GM23248 (cell line): ENCODE results near the gene SYNE2. TPM values are rescaled to one million over a fixed set of nuclear protein-coding genes. Genes with fewer than 3 reads are reported as not detected.

ENCODE experiments used
- DNase-seq: peaks from one replicate; pipeline ENCODE4 v3.0.0-alpha.2; 2015
- H2AFZ ChIP-seq: fragments of 200-600 bp; sonication (generic); 2 replicates; pipeline ENCODE4 v1.6.1; 2016; ENCODE audit warnings: antibody characterized with exemption
- H3F3A ChIP-seq: fragments of 200-600 bp; sonication (generic); 2 replicates; pipeline ENCODE4 v1.6.1; 2016; ENCODE audit warnings: mild to moderate bottlenecking, antibody characterized with exemption, mixed run types; ENCODE audit not compliant: insufficient read depth
- H3K27ac ChIP-seq: fragments of 200-600 bp; sonication (generic); 2 replicates; pipeline ENCODE4 v1.5.1; 2016; ENCODE audit warnings: mild to moderate bottlenecking
- H3K27me3 ChIP-seq: fragments of 200-600 bp; sonication (generic); replicated peaks from 2 replicates; pipeline ENCODE4 v1.6.1; 2016; ENCODE audit warnings: mild to moderate bottlenecking; ENCODE audit not compliant: insufficient read depth
- H3K36me3 ChIP-seq: fragments of 200-600 bp; sonication (generic); 2 replicates; pipeline ENCODE4 v1.6.1; 2016; ENCODE audit warnings: low read depth, mild to moderate bottlenecking
- H3K4me1 ChIP-seq: fragments of 200-600 bp; sonication (generic); 2 replicates; pipeline ENCODE4 v1.6.1; 2016; ENCODE audit warnings: mild to moderate bottlenecking; ENCODE audit not compliant: insufficient read depth
- H3K4me2 ChIP-seq: fragments of 200-600 bp; sonication (generic); one replicate; pipeline ENCODE4 v1.6.1; 2016; ENCODE audit warnings: mild to moderate bottlenecking; ENCODE audit not compliant: unreplicated experiment
- H3K4me3 ChIP-seq: fragments of 200-600 bp; sonication (generic); 2 replicates; pipeline ENCODE4 v1.5.1; 2016; ENCODE audit warnings: mild to moderate bottlenecking
- H3K79me2 ChIP-seq: fragments of 200-600 bp; sonication (generic); 2 replicates; pipeline ENCODE4 v1.6.1; 2016; ENCODE audit warnings: mild to moderate bottlenecking; ENCODE audit not compliant: insufficient read depth
- H3K9ac ChIP-seq: fragments of 200-600 bp; sonication (generic); 2 replicates; pipeline ENCODE4 v1.6.1; 2016; ENCODE audit warnings: mild to moderate bottlenecking
- H3K9me2 ChIP-seq: fragments of 200-600 bp; sonication (generic); 2 replicates; pipeline ENCODE4 v1.6.1; 2016; ENCODE audit warnings: mixed run types, mild to moderate bottlenecking, moderate library complexity; ENCODE audit not compliant: insufficient read depth
- H3K9me3 ChIP-seq: fragments of 200-600 bp; sonication (generic); one replicate; pipeline ENCODE4 v1.6.1; 2017; ENCODE audit warnings: low read depth
- H4K20me1 ChIP-seq: fragments of 200-600 bp; sonication (generic); 2 replicates; pipeline ENCODE4 v1.6.0; 2016; ENCODE audit not compliant: insufficient read depth
- EZH2 ChIP-seq: fragments of 200-600 bp; sonication (generic); IDR thresholded peaks from 2 replicates; pipeline ENCODE4 v1.6.1; 2018; ENCODE audit warnings: antibody characterized with exemption, mild to moderate bottlenecking; ENCODE audit not compliant: insufficient read depth, poor library complexity, severe bottlenecking
- EZH2phosphoT487 ChIP-seq: fragments of 200-600 bp; sonication (generic); IDR thresholded peaks from 2 replicates; pipeline ENCODE4 v1.6.1; 2018; ENCODE audit warnings: antibody characterized with exemption, moderate library complexity, mild to moderate bottlenecking, low read depth; ENCODE audit not compliant: insufficient read depth
- WGBS, 2 experiments: methylation state at CpG; one replicate each; pipeline ENCODE4 v1.1.6; 2015 to 2017; ENCODE audit warnings: low lambda C conversion rate in 2 of 2, low coverage in 1 of 2; ENCODE audit errors: missing lambda C conversion rate in 2 of 2; 5-methylcytosine and 5-hydroxymethylcytosine counted together
- in situ Hi-C: fragments of 300-500 bp; cut with MboI; formaldehyde crosslinking; loops from 2 replicates; pipeline ENCODE4 v1.15.0; 2020
- polyA plus RNA-seq: library from polyadenylated mRNA; unstranded; fragments of >200 nt; fragmentation: Nextera tagmentation; extraction: Ambion mirVana; gene quantifications from 2 replicates; pipeline ENCODE4 v1.2.1, GENCODE V29; 2016
- total RNA-seq: library from RNA; depleted of rRNA; stranded (reverse); fragments of >200 nt; shearing (Covaris generic); gene quantifications from 2 replicates; pipeline ENCODE4 v1.2.3, GENCODE V29; 2014

The SYNE2 gene
- total and polyA plus RNA-seq, 2 experiments from 2014 or later, result 2.8 to 4.4 TPM

GRCh38 chr14:63911404-63911803 is 58.6 kb downstream of the SYNE2 start:
- no peaks in the 10 kb centered on the region for H3K27me3 ChIP-seq

GRCh38 chr14:63912286-63912685 is 59.5 kb downstream of the SYNE2 start:
- Histone ChIP-seq H3K9me3 (no peaks in the 10 kb centered on the region), H3K4me1 (peaks cover 24% of the 10 kb centered on the region), H3K4me2 (no peak overlapping the region), H3K27me3 (no peaks in the 10 kb centered on the region), H3K79me2 (no peaks in the 10 kb centered on the region), H3F3A (no peaks in the 10 kb centered on the region), H4K20me1 (no peaks in the 10 kb centered on the region), H3K9ac (no peak overlapping the region), H3K36me3 (no peaks in the 10 kb centered on the region), H3K9me2 (no peaks in the 10 kb centered on the region), H2AFZ (no peak overlapping the region), H3K27ac (no peak overlapping the region), H3K4me3 (no peak overlapping the region)
- 78 to 83% methylated on average over 1 of the region's 1 CpG for WGBS, 2 experiments
- in situ Hi-C loops, result no loop called here
- TF ChIP-seq EZH2 (no peak), EZH2phosphoT487 (no peak)
- no peak for DNase-seq

More at GRCh38 chr14:63911404-63911803, 58.6 kb downstream of the SYNE2 start:
- TF ChIP-seq EZH2phosphoT487, result no peak
- TF ChIP-seq EZH2, result no peak
- H3K36me3 ChIP-seq, result no peaks in the 10 kb centered on the region
- H3K79me2 ChIP-seq, result no peaks in the 10 kb centered on the region
- 97 to 100% methylated on average over 1 of the region's 1 CpG for WGBS, 2 experiments
- in situ Hi-C loops, result no loop called here
- H2AFZ ChIP-seq, result no peak overlapping the region
- no peak overlapping the region for H3K27ac ChIP-seq
- no peak overlapping the region for H3K9ac ChIP-seq
- H3K9me3 ChIP-seq, result no peaks in the 10 kb centered on the region
- no peaks in the 10 kb centered on the region for H4K20me1 ChIP-seq
- peaks cover 24% of the 10 kb centered on the region for H3K4me1 ChIP-seq
- no peak for DNase-seq
- no peaks in the 10 kb centered on the region for H3K9me2 ChIP-seq
- H3K4me2 ChIP-seq, result no peak overlapping the region
- H3F3A ChIP-seq, result no peaks in the 10 kb centered on the region
- H3K4me3 ChIP-seq, result no peak overlapping the region

DNA sequence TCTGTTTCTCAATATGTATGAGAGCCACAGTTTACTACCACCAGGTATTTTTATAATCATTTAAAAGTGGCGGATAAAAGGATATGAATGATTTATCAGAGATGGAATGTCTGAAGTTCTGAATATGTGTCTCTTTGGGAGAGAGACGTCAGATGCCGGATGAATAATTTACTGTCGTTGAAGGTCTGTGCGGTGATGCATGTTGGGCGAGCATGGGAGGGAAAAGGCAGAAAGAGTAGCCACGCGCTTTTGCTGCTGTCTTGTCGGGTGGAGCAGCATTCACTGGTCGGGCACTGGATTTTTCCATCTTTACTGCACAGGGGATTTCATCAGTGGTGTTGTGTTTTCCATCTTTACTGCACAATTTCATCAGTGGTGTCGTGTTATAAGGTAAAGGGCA is 65.6 kb downstream of the SYNE2 start:
- no peaks in the 10 kb centered on the region for H3K27me3 ChIP-seq
- no peak overlapping the region for H2AFZ ChIP-seq
- H3K9me2 ChIP-seq, result no peaks in the 10 kb centered on the region
- TF ChIP-seq EZH2, result no peak
- TF ChIP-seq EZH2phosphoT487, result no peak
- H3K4me1 ChIP-seq, result no peaks in the 10 kb centered on the region
- 94 to 95% methylated on average over 11 of the region's 11 CpGs for WGBS, 2 experiments
- no peaks in the 10 kb centered on the region for H3K36me3 ChIP-seq
- H3K4me3 ChIP-seq, result no peak overlapping the region
- in situ Hi-C loops, result no loop called here
- H4K20me1 ChIP-seq, result no peaks in the 10 kb centered on the region
- no peak for DNase-seq
- H3K9ac ChIP-seq, result no peak overlapping the region
- no peak overlapping the region for H3K27ac ChIP-seq
- no peaks in the 10 kb centered on the region for H3K9me3 ChIP-seq
- no peaks in the 10 kb centered on the region for H3F3A ChIP-seq
- H3K79me2 ChIP-seq, result no peaks in the 10 kb centered on the region
- no peak overlapping the region for H3K4me2 ChIP-seq

DNA sequence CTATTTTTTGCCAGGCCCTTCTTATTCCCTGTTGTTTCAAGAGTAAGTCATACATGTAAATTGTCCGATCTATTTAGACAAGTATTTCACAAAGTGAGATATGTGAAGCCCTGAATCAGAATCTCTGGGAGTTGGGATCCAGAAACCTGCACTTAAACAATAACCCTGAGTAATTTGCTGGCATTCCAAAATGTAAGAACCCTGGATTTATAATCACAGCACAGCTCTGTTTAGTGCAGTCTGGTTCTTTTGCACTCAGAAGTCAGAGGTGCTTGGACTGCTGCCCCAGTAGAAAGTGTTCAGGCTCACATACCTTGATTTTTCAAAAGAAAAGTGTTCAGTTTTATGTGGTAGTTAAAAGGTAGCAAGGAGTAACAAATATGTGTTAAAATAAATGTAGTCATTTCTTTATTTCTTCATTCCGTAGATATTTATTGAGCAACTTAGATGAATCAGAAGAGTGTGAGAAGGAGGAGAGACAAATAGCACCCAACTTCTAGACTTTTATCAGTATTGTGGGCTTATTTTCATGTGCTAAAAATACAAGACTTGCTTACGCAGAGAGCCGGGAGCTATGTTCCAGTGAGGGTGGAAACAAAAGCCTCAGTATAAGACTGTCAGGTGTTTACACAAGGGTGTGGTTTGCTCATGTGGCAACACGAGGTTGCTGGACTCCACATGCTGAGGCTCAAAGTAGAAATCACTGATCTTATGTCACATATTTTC is 70.1 kb downstream of the SYNE2 start:
- Histone ChIP-seq H3K4me2 (no peak overlapping the region), H3K4me1 (no peaks in the 10 kb centered on the region), H3K27ac (no peak overlapping the region), H3K9me2 (no peaks in the 10 kb centered on the region), H3K36me3 (no peaks in the 10 kb centered on the region), H3K79me2 (no peaks in the 10 kb centered on the region), H4K20me1 (no peaks in the 10 kb centered on the region), H2AFZ (no peak overlapping the region), H3K27me3 (no peaks in the 10 kb centered on the region), H3K4me3 (no peak overlapping the region), H3K9me3 (no peaks in the 10 kb centered on the region), H3F3A (no peaks in the 10 kb centered on the region), H3K9ac (no peak overlapping the region)
- WGBS, 2 experiments, result 81% methylated on average over 5 of the region's 5 CpGs
- in situ Hi-C loops, result no loop called here
- DNase-seq, result peak; percentile 15
- no peak for TF ChIP-seq EZH2phosphoT487
- no peak for TF ChIP-seq EZH2

- Histone ChIP-seq H3K4me3 (no peak overlapping the region), H2AFZ (no peak overlapping the region), H3K4me1 (no peaks in the 10 kb centered on the region), H3K9ac (no peak overlapping the region), H4K20me1 (no peaks in the 10 kb centered on the region), H3K9me3 (no peaks in the 10 kb centered on the region), H3K9me2 (no peaks in the 10 kb centered on the region), H3F3A (no peaks in the 10 kb centered on the region), H3K4me2 (no peak overlapping the region), H3K27ac (no peak overlapping the region), H3K27me3 (no peaks in the 10 kb centered on the region), H3K36me3 (no peaks in the 10 kb centered on the region), H3K79me2 (no peaks in the 10 kb centered on the region)
- no peak for DNase-seq
- in situ Hi-C loops, result no loop called here
- TF ChIP-seq EZH2phosphoT487 (no peak), EZH2 (no peak)
These were observed 70.6 kb downstream of the SYNE2 start for GRCh38 chr14:63923422-63923752.
